Neural progenitor cell (in vitro differentiated cells): ENCODE measurements around the gene GFI1.

Source experiments
- CTCF ChIP-seq: fragments of 200-600 bp; sonication (generic); IDR thresholded peaks from 2 replicates; pipeline ENCODE4 v1.5.1; 2017; ENCODE audit warnings: antibody characterized with exemption, mild to moderate bottlenecking
- EZH2phosphoT487 ChIP-seq: fragments of 200-600 bp; sonication (generic); IDR thresholded peaks from 2 replicates; pipeline ENCODE4 v1.6.1; 2017; ENCODE audit warnings: antibody characterized with exemption

- TF ChIP-seq CTCF (no peak), EZH2phosphoT487 (no peak)
Observed at GRCh38 chr1:92527670-92528069, 40.9 kb upstream of the GFI1 start.
